ENCODE results near the gene SCPEP1.

SCPEP1 gene

DNA sequence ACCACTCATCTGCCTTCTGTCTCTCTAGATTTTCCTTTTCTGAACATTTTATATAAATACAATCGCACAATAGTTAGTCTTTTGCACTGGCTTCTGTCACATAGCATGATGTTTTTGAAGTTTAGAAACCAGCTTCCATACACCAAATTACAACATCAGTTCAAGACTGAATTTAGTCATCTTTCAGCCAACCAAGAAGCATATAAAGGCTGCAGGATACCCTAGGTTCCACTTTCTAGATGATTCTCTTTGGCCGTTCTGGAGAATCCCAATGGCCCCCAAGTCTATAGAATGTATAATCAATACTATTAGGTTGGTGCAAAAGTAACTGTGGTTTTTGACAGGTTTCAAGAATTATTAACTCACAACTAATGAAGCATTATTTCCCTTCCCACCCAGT, 19.4 kb downstream of the SCPEP1 start:
- DNase-seq (ENCODE audit: low spot score) (no peak), FAIRE-seq (no peak)

DNA sequence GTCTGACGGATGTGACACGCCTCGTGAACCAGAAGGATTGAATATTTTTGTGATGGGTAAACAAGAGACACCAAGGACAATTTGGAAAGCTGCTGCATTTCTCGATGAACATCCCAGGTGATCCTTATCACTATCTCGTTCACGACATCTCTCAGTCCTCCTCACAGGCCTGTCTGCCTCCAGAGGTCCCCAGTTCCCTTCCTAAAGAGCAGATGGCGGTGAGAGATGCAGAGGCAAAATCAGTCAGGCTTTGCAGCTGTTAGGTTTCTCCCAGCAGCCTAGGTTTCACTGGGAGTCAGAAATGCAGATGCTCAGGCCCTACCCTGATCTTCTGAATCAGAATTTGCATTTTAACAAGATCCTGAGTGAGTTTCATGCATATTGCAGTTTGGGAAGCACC, 23.6 kb downstream of the SCPEP1 start:
- FAIRE-seq (no peak), DNase-seq (ENCODE audit: low spot score) (no peak)

DNA sequence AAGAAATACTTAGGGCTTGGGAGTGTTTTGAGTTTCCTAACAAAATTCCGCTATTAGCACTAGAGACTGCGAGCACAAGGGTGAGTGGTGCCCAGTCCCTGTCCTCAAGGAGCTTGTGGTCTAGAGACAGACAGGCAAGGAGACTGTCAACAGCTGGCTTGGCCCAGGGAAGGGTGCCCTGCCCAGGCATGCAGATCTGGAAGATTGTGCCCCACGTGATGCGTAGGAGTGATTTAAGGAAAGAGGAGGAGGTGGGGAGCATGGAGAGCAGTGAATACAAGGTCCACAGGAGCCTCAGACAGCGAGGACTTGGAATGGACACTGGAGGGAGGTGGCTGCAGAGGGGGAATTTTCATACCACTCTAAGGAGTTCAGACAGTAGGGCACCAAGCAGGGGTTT, 25.0 kb downstream of the SCPEP1 start:
- DNase-seq (ENCODE audit: low spot score): no peak
- no peak for FAIRE-seq

DNA sequence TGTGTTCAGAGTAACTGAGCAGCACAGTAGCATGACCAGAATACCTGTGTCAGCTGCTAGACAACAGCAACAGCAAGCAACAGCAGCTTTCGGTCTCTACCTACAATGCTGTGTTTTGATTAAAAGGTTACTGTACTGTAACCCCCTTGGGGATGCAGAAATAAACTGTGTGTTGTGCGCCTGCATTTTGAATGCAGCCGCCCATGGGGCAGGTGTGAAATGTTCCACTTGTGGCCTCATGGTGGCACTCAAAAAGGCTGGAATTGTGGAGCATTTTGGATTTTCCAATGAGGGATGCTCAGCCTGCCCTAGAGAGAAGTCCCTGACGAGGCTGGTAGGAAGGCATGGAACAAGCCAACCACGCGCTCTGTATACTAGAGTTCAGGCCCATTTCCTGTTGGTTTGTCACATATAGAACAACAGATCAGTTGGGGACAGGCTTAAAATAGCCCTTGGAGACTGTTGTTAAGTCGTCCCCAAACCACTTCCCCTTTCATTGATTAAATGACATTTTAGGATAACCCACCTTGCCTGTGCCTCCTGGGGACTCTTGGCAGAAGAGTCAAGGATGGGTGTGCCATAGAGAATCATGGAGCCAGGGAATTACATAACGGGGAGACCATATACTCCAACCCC, 27.1 kb downstream of the SCPEP1 start:
- FAIRE-seq: no peak
- no peak for DNase-seq (ENCODE audit: low spot score)

DNA sequence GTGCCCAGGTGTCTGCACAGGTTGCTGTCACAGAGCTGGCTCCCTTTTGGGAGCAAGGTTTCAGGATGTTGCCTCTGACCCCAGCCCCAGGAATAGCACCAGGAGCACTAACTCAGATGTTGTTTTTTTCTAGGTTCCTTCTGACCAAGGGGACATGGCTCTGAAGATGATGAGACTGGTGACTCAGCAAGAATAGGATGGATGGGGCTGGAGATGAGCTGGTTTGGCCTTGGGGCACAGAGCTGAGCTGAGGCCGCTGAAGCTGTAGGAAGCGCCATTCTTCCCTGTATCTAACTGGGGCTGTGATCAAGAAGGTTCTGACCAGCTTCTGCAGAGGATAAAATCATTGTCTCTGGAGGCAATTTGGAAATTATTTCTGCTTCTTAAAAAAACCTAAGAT, 28.1 kb downstream of the SCPEP1 start:
- FAIRE-seq: no peak

DNA sequence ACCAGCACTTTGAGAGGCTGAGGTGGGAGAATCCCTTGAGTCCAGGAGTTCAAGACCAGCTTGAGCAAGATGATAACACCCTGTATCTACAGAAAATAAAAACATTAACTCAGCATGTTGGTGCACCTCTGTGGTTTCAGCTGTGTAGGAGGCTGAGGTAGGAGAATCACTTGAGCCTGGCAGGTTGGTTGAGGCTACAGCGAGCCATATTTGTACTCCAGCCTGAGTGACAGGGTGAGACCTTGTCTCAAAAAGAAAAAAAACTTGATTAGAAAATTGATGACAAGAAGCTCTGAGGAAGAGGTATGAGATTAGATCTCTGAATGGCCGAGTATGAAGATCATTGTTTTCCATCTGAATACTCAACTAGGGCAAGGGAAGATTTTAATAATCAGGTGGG, 31.0 kb downstream of the SCPEP1 start:
- DNase-seq (ENCODE audit: low spot score): no peak
- FAIRE-seq: no peak

More for the DNA sequence above, 28.1 kb downstream of the SCPEP1 start:
- DNase-seq (ENCODE audit: low spot score): no peak

DNA sequence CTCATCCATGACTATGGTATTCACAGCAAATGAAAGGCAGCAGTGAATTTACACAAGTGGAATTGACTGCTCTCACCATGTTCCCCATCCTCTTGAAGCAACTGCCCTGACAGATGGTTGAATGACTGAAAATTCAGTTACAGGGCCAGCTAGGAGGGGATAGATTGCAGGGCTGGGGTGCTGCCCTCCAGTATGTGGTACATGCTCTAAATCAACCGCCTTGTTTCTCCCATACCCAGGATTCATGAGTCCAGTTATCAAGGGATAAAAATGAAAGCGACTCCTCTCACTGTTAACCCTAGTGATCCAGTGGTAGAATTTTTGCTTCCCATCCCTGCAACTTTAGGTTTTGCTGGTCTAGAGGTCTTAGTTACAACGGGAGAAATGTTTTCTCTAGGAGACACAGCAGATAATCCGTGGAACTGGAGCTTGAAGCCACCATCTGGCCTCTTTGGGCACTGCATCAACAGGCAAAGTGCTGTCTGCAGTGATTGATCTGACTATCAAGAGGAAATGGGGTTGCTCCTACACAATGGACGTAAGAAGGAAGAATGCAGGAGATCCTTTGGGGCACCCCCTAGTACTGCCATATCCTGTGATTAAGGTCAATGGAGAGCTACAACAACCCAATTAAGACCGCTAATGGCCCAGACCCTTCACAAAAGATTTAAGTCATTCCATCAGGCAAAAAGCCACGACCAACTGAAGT, 32.0 kb downstream of the SCPEP1 start:
- DNase-seq (ENCODE audit: low spot score) (peak; percentile 21), FAIRE-seq (no peak)

DNA sequence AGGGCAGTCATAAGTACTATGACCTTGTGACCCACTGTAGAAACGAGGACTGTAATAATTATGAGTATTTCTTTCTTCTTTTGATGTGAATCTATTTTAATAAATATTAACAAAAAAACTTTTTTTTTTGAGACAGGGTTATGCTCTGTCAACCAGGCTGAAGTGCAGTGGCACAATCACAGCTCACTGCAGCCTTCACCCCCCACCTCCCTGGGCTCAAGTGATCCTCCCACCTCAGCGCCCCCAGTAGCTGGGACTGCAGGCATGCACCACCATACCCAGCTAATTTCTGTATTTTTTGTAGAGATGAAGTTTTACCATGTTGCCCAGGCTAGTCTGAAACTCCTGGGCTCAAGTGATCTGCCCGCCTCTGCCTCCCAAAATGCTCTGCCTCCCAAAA, 32.6 kb downstream of the SCPEP1 start:
- DNase-seq (ENCODE audit: low spot score) (no peak), FAIRE-seq (no peak)

DNA sequence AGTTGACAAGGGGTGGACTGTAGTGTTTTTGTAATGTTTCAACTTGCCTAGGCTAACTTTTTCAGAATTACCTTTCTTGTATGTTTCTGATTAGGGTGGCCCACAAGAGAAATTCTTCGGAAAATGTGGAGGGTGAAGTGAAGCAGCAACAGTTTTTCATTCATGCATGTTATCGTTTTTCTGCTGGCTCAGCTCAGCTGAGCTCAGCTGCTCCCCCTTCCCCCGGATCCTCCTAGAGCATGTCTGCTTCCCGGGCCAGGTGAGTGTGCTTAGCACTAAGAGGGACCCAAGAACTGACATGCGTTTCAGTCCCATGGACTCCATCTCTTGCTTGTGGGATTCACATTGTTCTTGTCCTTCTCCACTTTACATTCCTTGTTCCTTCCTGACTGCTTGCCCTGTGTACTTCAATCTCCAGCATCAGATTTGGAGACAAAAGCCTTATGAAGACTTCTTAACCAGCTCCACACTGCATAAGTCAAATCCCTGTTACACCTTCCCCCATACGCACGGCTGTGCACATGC, 33.6 kb downstream of the SCPEP1 start:
- no peak for DNase-seq (ENCODE audit: low spot score)
- no peak for FAIRE-seq

DNA sequence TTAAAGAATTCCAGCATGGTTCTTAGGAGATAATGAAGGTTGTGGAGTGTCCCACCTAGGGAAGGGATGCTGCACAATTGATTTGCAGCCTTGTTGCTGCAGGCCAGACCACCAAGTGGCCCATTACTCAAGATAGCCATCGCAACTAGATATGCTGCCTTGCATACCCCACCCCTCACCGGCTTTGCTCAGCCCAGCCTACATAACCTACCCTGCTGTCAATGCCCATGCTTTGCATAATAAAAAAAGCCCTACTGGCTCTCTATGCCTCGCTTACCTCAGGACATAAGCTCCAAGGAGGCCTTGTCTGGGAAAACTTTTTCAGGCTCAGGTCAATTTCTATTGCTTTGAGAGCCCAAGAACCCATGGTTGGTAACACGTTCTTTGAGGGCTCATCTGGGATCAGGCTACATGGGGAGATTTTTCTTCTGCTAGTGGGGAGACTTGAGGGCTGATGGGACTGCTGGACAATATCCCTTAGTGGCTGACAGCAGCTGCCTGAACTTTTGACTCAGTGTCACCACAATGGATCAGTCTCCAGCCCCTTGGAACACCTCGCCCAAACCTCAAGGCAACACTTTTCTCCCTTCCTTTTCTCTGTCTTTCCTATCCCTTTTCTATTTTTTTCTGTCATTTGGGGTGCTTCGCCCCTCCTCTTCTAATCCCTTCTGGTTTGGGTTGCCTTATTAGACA, 38.3 kb downstream of the SCPEP1 start:
- no peak for FAIRE-seq
- DNase-seq (ENCODE audit: low spot score): no peak

DNA sequence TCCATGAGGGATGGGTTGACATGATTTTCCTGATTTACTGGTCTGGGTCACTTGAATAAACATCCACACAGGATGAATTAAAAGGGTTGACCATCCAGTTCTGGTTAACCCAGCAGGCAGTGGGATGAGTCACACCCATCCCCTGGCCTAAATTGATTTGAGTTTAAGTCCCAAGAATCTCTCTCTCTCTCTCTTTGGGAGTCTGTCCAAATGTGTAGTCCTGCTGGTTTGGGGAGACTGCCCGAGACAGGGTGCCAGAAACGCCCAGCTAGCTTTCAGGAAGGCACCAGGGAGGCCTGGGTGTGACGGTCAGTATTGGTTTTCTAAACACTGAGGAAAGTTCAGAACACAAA, 38.8 kb downstream of the SCPEP1 start:
- DNase-seq (ENCODE audit: low spot score): no peak
- FAIRE-seq: no peak

DNA sequence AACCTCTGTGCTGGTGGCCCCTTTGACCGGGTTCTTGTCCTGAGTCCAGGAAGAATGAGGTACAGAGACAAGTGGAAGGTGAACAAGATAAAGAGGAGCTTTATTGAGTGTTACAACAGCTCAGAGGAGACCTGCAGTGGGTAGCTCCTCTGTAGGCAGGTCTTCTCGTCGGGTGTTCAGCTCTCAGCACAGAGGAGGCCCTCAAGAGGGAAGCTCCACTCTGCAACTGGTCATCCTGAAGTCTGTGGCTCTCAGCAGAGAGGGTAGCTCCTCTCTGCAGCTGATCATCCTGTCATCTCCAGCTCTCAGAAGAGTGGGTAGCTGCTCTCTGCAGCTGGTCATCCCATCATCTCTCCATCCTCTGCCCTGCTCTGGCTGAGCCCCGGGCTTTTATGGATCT, 39.7 kb downstream of the SCPEP1 start:
- no peak for FAIRE-seq

DNA sequence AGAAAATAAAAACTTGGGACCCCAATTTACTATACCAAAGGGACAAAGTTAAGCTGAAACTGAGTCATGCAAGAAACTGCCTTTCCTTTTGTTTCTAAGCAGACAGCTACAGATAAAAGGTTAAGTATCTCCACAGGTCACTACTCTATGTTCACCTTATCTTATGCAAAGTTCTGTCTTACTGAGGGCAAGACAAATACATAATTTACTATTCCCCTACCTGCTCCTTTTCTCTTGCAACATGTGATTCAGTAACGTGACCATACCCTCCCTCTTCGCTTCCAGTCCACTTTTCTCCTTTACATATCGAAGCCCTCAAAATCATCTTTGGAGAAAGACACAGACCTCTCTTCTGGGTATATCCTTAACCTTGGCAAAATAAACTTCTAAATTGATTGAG, 42.3 kb downstream of the SCPEP1 start:
- DNase-seq (ENCODE audit: low spot score): no peak
- no peak for FAIRE-seq

More for the DNA sequence above, 39.7 kb downstream of the SCPEP1 start:
- no peak for DNase-seq (ENCODE audit: low spot score)

DNA sequence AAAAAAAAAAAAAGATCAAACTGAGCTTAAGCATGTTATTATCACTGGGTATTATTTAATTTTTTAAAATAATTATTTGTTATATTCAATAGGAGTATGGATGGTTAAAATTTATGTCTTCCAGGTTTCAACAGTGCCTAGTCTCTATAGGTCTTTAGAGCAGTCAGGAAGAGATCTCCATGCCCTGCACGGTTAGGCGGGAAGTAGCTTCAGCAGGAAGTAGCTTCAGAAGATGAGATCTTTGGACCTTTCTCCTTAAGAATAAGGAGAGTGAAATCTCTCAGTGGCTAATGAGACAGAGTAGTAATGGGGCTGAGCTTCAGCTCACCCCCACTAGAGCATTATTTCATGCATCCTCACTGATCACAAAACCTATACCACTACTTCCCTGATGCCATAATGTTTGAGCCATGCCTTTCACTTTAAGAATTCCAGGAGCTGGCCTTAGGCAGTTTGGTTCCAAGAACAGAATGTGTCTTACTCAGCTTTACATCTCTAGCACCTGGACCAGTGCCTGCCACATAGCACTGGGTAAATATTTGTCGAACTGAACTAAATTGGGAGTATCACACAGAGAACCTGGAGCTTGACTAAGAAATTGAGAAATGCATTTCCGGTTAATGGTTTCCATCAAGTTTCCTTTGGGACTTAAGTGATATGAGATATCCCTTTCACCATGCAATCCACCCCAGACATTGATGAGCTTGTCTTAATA, 43.5 kb downstream of the SCPEP1 start:
- FAIRE-seq (no peak), DNase-seq (ENCODE audit: low spot score) (no peak)

DNA sequence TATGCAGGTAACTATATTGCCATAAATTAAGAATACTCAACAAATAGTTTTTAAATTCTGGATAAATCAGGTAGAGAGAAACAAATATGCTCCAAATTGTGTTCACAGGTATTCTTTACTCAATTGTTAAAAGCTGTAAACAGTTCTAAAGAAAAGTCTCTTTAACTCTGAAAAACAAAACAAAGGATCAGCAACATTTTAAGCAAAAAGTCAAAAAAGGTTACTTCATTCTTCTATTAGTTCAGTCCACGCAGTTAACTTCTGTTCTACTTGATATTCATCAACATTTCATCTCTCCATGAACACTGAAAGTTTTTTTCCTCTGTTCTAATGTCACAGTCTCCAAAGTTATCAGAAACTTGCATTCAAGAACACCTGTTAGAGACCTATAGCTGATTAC, 47.9 kb downstream of the SCPEP1 start:
- FAIRE-seq (no peak), DNase-seq (ENCODE audit: low spot score) (no peak)

DNA sequence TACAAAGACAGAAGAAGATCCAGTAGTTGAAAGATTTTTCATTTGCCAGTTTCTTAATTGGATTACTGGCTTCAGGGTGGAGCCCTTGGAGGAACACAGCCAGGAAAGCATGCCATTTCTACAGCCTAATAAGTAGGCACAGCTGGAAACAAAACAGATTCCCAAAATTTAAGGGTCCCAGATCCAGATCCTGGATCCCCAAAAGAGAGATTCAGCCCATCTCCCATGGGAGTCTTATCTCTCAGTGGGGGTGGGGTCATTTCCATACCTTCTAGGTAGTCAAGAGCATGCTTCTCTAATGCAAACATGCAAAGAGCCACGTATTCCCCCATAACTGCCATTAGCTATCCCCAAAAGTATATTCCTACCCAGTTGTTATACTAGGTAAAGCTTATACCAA, 49.9 kb downstream of the SCPEP1 start:
- DNase-seq (ENCODE audit: low spot score): no peak
- FAIRE-seq: no peak

DNA sequence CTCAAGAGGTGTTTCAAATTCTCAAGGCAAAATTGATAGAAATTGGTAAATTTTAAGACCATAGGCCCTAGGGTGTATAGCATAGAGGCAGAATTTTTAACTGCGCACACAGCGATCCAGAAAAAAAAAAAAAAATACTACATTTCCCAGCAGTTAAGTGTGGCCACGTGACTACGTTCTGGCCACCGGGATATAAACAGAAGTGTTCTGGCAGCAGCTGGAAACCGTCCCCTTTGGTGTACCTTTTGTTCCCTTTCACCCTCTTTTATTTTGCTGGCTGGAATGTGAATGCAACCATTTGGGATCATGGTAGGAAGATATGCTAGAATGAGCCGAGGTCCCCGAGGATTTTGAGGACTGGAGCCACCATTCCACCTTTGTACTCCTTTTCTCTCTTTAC, 54.4 kb downstream of the SCPEP1 start:
- no peak for DNase-seq (ENCODE audit: low spot score)
- no peak for FAIRE-seq

DNA sequence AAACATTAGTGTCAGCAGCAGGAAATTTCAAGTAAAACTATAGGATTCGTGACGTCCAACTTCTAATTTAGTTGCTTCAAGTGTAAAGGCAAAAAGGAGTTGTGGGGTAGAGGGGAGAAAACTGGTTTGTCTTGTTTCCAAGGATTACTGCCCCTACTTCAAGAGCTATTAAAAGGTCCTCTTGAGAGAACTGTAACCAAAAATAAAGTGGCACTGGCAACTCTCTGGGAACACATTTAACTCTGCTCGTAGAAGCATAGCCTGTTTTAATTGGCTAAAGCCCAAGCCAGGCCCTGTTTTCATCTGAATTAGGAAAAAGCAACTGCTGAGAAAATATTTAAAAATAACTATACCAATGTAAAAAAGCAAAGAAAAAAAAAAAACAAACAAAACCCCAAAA, 55.4 kb downstream of the SCPEP1 start:
- DNase-seq (ENCODE audit: low spot score): no peak
- no peak for FAIRE-seq

DNA sequence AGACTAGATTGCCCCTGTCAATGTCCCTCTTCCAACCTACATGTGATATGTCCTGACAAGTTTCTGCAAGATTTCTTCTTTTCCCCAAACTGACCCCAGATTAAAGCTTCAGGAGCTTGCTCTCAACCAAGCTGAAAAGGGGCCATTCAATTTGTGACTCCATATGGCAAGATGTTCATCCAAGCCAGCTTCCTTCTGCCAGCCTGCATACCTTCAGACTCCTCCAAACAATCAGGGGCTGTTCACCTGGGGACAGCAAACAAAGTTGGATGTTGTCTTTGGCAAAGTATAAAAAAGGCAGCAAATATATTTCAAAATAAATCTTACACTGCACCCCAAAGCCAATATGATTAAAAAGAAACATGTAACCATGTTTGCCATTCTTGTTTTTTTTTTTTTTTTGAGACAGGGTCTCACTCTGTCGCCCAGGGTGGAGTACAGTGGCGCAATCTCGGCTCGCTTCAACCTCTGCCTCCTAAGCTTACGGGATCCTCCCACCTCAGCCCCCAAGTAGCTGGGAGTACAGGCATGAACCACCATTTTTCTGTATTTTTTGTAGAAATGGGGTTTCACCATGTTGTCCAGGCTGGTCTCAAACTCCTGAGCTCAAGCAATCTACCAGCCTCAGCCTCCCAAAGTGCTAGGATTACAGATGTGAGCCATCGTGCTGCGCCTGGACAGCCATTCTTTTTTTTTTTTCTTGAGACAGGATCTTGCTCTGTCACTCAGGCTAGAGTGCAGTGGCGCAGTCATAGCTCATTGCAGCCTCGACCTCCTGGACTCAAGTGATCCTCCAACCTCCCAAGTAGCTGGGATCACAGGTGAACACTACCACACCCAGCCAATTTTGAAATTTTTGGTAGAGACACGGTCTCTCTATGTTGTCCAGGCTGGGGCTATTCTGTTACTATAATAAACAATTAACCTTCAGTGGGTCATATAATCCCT, 57.1 kb downstream of the SCPEP1 start:
- DNase-seq (ENCODE audit: low spot score) (no peak), FAIRE-seq (no peak)

DNA sequence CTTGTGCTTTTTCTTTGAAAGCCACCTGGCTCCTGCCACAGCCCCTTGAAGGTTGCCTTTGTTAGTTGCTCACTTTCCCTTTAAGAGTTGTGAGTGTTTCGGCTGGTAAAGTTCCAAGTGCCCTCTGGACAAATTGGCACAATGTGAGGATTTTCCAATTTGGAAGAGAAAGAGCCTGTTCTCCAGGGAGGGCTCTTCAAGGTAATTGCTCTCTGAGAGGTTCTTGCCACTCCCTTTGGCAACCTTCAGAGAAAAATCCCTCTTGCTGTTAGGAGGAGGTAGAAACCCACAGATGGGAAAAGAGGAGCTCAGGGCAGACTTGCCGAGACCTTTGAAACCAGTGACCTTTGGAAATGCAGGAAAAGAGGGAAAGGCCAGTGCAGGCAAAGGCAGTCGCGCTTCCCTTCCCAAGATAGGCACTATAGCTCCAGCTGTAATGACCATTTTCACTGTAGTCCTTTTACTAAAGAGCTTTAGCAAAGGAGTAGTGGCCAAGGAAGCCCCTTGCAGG, 58.1 kb downstream of the SCPEP1 start:
- DNase-seq (ENCODE audit: low spot score): no peak
- no peak for FAIRE-seq

DNA sequence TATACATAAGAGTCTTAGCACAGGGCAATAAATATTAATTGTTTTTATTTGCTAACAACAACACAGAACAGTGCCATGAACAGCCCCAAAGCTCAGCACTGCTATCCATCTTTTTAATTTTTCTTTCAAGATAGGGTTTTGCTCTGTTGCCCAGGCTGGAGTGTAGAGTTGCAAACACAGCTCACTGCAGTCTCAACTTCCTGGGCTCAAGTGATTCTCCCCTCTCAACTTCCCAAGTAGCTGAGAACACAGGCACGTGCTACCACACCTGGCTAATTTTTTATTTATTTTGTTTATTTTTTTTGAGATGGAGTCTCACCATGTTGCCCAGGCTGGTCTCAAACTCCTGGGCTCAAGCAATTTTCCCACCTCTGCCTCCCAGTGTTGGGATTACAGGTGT, 59.5 kb downstream of the SCPEP1 start:
- no peak for FAIRE-seq
- no peak for DNase-seq (ENCODE audit: low spot score)

Data from RCC 7860 (cell line).